GM18909 (cell line): ENCODE data around the gene RET.

Source experiments
- ATAC-seq: cut with Tn5 transposase; IDR thresholded peaks from one replicate; pipeline ENCODE4 v1.9.1; 2021; ENCODE audit warnings: mild to moderate bottlenecking; ENCODE audit not compliant: unreplicated experiment, poor library complexity

RET gene

DNA sequence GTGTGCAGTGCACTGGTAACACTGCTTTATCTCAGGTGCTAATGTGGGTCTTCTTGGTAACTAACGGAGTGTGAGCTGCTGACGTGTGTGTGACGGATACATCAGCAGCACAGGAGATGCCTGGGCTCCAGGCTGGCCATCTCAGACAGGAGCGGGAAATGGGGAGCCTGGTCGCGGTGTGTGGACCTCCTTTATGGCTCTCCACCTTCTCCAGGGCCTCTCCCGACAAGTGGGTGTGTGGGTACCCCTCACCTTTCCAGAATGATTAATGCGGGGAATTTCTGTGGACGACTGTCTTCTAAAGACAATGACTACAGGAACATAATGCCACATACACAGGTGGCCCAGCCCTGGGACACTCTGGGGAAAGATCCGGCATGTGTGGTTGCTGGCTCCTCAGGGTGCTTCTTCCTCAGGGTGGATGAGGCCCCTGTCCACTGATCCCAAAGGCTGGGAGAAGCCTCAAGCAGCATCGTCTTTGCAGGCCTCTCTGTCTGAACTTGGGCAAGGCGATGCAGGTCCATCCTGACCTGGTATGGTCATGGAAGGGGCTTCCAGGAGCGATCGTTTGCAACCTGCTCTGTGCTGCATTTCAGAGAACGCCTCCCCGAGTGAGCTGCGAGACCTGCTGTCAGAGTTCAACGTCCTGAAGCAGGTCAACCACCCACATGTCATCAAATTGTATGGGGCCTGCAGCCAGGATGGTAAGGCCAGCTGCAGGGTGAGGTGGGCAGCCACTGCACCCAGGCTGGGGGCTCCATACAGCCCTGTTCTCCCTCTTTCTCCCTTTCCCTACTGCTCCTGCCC lies 41.1 kb downstream of the RET start:
- no peak for ATAC-seq

DNA sequence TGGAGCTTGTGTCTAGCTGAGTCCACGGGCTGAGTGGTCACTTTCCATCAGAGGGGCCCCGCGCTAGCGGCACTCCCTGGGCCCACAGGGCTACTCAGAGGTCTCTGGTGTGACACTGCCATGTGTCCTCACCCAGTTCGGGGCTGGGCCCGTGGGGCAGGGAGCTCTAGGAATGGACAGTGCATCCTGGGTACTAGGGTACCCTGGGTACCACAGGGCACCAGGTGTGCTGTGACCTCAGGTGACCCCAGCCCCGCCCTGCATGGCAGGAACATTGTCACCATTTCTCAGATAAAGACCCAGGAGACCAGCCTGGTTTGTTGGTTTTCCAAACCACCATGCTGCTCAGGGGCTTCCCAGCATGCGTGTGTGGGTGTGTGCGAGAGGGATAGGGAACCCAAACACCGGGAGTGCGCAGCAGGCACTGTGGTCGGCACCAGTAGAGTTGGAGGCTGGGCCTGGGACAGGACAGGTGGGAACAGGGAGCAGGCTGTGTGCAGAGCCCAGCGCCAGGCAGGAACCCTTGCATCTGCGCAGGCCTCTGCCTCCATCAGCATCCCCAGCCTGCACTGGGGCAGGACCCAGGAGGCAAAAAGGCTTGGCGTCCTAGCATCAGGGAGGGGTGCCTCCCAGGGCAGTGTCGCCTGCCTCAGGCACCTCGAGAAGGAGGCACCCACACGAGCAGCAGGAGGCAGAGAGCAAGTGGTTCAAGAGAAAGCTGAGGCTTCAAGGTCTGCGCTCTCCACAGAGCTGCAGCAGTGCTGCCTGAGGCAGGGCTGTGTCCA lies 42.0 kb downstream of the RET start:
- no peak for ATAC-seq

DNA sequence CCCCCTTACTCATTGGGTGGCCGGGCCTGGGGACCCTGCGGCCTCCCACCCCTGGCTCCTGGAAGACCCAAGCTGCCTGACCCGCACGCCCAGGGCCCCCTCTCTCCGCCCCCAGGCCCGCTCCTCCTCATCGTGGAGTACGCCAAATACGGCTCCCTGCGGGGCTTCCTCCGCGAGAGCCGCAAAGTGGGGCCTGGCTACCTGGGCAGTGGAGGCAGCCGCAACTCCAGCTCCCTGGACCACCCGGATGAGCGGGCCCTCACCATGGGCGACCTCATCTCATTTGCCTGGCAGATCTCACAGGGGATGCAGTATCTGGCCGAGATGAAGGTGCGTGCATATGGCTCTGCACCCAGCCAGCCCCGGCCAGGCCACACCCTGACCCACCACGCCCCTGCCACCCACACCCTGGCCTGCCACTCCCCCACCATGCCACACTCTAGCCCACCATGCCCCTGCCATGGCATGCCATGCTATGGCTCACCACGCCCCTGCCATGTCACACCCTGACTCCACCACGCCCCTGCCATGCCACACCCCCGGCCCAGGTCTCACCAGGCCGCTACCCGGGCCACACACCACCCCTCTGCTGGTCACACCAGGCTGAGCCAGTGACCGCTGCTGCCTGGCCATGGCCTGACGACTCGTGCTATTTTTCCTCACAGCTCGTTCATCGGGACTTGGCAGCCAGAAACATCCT lies 42.7 kb downstream of the RET start:
- ATAC-seq: no peak

DNA sequence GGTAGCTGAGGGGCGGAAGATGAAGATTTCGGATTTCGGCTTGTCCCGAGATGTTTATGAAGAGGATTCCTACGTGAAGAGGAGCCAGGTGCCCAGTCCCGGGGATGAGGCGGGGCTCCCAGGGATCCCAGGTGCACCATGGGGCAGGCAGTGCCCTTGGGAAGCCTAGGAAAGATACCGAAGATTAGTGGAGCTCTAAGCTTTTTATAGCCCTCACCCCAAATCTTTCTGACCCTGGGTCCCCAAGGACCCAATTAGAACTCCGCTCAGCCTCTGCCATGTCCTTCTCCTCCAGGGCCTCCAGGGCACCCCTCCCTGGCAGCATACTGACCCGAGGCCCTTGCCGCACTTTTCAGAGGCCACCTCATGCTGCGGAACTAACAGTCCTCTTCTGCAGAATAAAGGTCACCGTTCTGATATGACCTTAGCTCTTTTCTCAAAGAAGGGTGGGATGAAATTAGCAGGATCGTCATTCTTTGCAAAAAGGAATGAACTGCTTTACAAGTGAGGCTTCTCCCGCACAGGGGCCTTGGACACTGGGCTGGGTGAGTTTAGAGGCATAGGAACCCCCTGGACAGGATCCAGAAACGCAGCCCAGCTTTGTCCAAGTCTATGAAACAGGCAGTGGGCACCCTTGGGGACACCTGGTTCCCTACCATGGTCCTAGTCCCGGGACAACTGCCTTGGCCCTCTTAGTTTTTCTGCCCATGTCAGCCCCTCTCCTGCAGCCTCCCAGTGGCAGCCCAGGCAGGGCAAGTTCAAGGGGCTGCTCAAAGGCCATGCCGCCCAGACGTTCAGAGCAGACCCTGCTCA lies 43.5 kb downstream of the RET start:
- no peak for ATAC-seq

DNA sequence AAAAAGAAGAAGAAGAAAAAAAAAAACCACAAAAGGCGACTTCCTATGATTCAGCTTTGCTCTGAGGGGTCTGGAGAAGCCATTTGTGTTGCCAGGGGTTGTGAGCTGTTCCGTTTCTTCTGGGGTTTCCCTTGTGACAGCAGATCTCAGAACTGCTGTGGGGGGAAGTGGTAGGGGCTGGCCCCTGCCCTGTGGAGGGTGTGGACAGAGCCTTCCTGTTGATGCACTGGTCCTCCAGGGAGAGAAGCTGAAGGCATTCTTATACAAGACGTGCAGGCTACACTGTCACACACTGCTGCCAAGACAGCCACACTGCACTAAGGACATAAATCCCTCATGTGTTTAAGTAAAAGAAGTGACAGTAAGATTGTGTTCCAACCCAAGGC lies 44.1 kb downstream of the RET start:
- ATAC-seq: peak; percentile 90

DNA sequence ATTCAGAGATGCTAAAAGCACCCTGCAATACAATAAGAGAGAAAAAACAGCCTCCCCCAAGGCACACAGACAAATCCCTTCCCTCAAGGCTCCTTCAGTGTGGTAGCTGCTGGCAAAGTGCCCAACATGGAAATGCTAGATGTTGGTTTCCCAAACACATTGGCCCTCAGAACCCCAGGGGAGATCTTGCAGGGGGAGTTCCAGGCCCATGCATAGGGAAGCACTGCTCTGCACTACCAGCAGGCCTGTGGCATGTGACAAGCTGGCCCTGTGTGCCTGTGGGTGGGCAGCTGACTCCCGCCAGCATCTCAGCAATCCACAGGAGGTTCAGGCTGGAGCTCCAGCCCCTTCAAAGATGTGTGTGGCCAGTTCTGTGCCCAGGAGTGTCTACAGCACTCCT lies 44.6 kb downstream of the RET start:
- ATAC-seq: no peak

DNA sequence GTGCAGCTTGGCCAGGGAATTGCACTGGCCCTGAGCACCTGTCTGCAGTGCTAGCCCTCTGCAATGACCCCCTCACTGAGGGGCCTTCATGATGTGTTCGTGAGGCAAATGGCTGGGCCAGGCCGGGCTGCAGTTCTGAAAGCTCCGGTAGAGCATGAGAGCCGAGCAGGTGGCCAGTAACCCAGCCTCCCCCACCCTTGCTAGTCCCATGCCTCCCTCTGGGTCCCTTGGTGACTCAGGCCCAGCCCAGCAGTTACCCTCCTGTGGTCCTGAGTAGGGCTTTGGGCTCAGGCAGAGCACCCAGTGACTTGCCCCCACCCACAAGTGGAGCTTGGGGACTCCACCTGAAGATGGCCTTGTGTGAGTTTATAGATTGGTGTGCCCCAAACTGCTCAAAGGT lies 45.2 kb downstream of the RET start:
- ATAC-seq: no peak

DNA sequence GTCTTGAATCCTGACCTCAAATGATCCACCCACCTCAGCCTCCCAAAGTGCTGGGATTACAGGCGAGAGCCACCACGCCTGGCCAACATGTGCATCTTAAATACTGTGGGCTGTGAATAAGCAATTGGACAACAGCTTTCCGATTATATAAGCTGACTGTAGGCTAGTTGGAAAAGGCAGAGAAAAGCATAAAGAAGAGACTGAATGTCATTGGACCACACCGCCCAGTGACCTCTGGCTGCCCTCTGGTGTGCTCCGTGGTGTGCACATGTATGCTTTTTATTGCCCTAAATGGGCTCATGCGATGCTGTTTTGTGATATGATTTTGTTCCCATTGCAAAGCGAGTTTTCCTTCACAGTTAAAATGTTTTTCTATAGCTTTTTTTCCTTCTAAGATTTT lies 46.0 kb downstream of the RET start:
- no peak for ATAC-seq

DNA sequence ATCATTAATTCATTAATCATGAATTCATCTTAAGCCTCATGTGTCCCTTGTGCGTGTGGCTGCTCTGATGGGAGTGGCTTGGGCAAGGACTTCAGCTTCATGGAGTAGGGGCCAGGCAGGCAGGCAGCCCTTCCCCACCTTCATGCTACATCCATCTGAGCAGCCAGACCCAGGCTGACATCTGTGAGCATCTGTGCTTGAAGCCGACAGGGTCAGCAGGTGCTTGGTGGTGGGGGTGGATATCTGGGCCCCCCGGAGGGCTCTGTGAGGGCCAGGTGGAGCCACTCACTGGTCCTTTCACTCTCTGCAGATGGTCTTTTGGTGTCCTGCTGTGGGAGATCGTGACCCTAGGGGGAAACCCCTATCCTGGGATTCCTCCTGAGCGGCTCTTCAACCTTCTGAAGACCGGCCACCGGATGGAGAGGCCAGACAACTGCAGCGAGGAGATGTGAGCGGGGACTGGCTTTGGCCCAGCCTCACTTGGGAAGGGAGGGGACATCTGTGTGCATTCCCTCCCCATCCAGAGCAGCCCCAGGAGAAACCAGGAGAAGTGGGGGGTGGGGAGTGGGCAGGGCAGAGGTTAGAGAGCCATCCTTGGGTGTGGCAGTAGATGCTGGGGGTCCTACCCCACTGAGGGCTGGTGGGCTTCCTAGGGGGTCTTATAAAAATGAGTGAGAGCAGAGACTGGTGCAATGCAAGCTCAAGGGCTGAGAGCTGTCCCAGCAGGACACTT lies 46.7 kb downstream of the RET start:
- no peak for ATAC-seq

DNA sequence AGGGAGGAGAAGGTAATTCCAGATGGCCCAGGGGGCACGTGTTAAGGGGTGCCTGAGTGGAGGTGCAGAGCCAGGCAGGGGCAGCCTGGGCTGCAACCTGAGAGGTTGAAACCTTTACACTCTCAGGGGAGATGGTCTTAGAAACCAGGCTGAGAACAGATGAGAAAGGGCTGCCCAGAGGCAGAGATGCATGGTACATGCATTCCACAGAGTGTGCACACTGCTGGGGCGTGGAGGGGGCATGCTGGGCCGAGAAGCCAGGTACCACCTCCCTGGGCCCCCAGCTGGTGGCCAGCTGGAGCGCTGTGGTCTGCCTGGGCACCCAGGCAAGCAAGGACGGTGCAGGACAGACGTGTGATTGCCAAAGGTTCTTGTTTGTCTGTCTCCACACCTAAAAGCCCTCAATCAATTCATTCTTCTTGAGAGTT lies 47.2 kb downstream of the RET start:
- ATAC-seq: no peak

DNA sequence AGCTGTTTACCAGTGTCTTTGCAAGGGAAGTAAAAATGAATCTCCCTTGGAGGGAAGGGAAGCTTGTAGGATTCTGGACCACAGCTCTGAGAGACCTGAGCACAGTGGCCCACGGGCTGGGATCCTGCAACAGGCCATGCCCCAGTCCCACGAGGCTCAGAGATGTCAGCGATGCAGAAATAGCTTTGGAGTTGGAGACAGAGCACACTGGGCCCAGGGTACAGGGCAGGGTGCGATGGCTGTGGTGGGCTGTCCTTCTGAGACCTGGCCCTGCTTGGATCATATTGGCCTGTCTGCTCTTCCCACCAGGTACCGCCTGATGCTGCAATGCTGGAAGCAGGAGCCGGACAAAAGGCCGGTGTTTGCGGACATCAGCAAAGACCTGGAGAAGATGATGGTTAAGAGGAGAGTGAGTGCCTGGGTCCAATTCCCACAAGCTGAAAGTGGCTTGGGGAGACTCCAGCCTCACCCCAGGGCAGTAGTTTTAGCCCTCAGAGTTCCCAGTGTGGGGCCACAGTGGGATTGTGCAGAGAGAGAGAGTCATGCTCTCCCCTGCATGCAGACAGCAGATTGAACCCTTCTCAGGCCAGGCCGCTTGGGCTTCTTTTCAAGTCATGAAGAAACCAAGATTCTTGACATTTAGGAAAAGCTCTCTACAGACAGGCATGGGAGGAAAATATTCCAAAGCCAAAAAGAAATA lies 47.9 kb downstream of the RET start:
- ATAC-seq: no peak

DNA sequence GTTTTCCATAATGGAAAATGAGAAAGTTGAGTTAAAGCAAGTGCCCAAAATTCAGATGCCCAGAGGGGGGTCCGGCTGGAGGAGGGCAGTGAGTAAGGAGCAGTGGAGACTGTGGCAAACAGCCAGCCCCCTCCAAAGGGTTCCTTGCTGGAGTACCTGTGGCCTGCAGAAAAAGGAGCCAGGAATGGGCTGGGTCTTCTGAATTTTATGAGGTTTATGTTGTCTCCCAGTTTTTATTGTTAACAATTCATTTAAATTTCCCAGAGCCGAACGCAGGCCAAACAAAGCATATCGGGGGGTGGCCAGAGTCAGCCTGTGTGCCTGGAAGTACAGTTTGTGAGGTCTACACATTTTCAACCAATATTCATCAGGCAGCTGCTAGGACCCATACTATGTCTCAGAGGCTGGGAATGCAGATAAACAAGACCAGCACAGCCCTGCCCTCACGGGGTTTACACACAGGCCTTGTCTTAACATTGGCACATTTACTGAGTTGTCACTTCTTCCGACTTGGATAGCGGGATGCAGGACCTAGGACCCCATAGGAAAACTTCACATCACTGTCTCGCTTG lies 48.5 kb downstream of the RET start:
- no peak for ATAC-seq

DNA sequence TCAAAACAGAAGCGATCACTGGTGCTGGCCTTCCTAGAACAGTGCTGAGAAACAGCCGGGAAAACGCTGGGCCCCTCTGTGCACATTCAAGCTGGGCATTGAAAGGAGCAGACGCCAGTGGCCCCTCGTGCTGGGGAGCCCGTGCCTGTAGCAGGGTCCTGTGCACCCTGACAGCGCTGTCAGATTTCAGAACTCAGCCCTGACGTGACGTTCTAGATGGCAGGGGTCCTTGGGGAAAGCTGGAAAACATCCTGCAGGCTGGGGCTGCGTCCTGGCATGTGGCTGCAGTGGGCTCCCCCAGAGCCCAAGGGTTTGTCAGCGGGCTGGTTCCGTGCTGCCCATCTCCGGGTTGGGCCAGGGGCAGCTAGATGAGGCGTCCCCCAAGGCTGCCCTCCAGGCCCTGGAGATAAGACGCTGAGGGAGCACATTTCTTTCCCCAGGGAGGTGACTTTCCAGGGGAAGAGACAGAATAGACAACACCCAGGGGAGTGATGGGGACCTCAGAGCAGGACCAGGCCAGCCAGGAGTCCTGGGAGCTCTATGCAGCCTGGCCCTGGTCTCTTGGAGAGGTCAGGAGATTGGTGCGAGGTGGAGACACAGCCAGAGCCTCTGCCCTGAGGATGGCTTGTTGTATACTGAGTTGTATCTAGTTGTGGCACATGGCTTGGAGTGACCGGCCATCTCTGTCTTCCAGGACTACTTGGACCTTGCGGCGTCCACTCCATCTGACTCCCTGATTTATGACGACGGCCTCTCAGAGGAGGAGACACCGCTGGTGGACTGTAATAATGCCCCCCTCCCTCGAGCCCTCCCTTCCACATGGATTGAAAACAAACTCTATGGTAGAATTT lies 49.2 kb downstream of the RET start:
- ATAC-seq: no peak

DNA sequence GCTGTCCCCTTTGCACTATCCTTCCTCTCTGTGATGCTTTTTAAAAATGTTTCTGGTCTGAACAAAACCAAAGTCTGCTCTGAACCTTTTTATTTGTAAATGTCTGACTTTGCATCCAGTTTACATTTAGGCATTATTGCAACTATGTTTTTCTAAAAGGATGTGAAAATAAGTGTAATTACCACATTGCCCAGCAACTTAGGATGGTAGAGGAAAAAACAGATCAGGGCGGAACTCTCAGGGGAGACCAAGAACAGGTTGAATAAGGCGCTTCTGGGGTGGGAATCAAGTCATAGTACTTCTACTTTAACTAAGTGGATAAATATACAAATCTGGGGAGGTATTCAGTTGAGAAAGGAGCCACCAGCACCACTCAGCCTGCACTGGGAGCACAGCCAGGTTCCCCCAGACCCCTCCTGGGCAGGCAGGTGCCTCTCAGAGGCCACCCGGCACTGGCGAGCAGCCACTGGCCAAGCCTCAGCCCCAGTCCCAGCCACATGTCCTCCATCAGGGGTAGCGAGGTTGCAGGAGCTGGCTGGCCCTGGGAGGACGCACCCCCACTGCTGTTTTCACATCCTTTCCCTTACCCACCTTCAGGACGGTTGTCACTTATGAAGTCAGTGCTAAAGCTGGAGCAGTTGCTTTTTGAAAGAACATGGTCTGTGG lies 50.0 kb downstream of the RET start:
- peak; percentile 36 for ATAC-seq

DNA sequence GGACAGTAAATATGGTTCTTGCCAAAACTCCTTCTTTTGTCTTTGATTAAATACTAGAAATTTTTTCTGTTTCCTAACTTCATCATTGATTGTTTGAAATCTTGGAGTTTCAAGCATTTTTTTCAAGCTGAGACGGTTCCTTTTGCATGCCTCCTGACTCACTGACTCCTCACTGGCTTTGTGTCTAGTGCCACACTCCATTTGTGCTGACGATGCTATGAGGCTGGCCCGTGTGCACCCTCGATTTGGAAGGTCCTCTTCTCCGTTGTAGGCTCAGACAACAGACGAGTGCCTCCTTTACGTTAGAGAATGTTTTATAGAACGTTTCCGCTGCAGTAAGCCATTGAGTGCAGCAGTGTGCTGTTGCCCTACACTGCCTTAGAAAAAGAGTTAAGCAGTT lies 50.6 kb downstream of the RET start:
- no peak for ATAC-seq

DNA sequence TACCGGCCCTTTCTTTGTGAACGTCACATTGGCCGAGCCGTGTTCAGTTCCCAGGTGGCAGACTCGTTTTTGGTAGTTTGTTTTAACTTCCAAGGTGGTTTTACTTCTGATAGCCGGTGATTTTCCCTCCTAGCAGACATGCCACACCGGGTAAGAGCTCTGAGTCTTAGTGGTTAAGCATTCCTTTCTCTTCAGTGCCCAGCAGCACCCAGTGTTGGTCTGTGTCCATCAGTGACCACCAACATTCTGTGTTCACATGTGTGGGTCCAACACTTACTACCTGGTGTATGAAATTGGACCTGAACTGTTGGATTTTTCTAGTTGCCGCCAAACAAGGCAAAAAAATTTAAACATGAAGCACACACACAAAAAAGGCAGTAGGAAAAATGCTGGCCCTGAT lies 51.5 kb downstream of the RET start:
- no peak for ATAC-seq

DNA sequence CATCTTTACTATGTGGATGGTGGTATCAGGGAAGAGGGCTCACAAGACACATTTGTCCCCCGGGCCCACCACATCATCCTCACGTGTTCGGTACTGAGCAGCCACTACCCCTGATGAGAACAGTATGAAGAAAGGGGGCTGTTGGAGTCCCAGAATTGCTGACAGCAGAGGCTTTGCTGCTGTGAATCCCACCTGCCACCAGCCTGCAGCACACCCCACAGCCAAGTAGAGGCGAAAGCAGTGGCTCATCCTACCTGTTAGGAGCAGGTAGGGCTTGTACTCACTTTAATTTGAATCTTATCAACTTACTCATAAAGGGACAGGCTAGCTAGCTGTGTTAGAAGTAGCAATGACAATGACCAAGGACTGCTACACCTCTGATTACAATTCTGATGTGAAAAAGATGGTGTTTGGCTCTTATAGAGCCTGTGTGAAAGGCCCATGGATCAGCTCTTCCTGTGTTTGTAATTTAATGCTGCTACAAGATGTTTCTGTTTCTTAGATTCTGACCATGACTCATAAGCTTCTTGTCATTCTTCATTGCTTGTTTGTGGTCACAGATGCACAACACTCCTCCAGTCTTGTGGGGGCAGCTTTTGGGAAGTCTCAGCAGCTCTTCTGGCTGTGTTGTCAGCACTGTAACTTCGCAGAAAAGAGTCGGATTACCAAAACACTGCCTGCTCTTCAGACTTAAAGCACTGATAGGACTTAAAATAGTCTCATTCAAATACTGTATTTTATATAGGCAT lies 52.3 kb downstream of the RET start:
- ATAC-seq: peak; percentile 75
